ENCODE data around the gene FUT8.

Gene FUT8

GRCh38 chr14:65536781-65537423 lies 124.4 kb downstream of the FUT8 start:
- no peak for TF ChIP-seq CTCF (IDR thresholded peaks at IDR 0.05; ENCODE audit: extremely low read depth, missing control alignments)
- DNase-seq (ENCODE audit: low spot score), result no peak

- no peak for TF ChIP-seq CTCF (IDR thresholded peaks at IDR 0.05; ENCODE audit: extremely low read depth, missing control alignments)
- no peak for DNase-seq (ENCODE audit: low spot score)
Measured at GRCh38 chr14:65548878-65549277, 136.3 kb downstream of the FUT8 start.

- DNase-seq (ENCODE audit: low spot score), result no peak
- no peak for TF ChIP-seq CTCF (IDR thresholded peaks at IDR 0.05; ENCODE audit: extremely low read depth, missing control alignments)
Measured at GRCh38 chr14:65549429-65549828, 136.9 kb downstream of the FUT8 start.

GRCh38 chr14:65550779-65551643 lies 138.5 kb downstream of the FUT8 start:
- no peak for TF ChIP-seq CTCF (IDR thresholded peaks at IDR 0.05; ENCODE audit: extremely low read depth, missing control alignments)
- no peak for DNase-seq (ENCODE audit: low spot score)

- no peak for DNase-seq (ENCODE audit: low spot score)
- no peak for TF ChIP-seq CTCF (IDR thresholded peaks at IDR 0.05; ENCODE audit: extremely low read depth, missing control alignments)
Measured at GRCh38 chr14:65552724-65553123, 140.2 kb downstream of the FUT8 start.

- TF ChIP-seq CTCF (IDR thresholded peaks at IDR 0.05; ENCODE audit: extremely low read depth, missing control alignments), result no peak
- no peak for DNase-seq (ENCODE audit: low spot score)
Measured at GRCh38 chr14:65554837-65555236, 142.3 kb downstream of the FUT8 start.

GRCh38 chr14:65555358-65555757 lies 142.8 kb downstream of the FUT8 start:
- no peak for TF ChIP-seq CTCF (IDR thresholded peaks at IDR 0.05; ENCODE audit: extremely low read depth, missing control alignments)
- no peak for DNase-seq (ENCODE audit: low spot score)
